HCT116 (cell line): ENCODE measurements around the gene PI4K2A. TPM values are rescaled to one million over a fixed set of nuclear protein-coding genes. Genes with fewer than 3 reads are reported as not detected.

Source experiments
- ATAC-seq: fragments of 200-7000 bp; cut with Tn5 transposase; 2 replicates; pipeline ENCODE4 v1.9.1; 2020; ENCODE audit warnings: mild to moderate bottlenecking, moderate library complexity
- BruUV-seq: library from RNA; stranded (reverse); fragments of 400-500 nt; replicated peaks from 2 replicates; lab custom pipeline; 2021; lab: Mats Ljungman, UMichigan
- CTCF ChIA-PET: fragments of 300-600 bp; sonication (Branson Sonifier 250); formaldehyde crosslinking; loops from one replicate; lab custom pipeline; 2021; ENCODE audit warnings: antibody characterized with exemption; lab: Charles Lee
- POLR2A ChIA-PET: fragments of 300-600, 350-600 bp; sonication (Branson Sonifier 250); formaldehyde crosslinking; loops from one replicate; lab custom pipeline; 2021; ENCODE audit warnings: antibody characterized with exemption; lab: Charles Lee
- RAD21 ChIA-PET, 2 experiments: fragments of 300-600 bp; sonication (Branson Sonifier 250); formaldehyde crosslinking; loops; one replicate each; lab custom pipeline; 2023; ENCODE audit warnings: low total read pairs in 2 of 2; ENCODE audit not compliant: uncharacterized antibody in 2 of 2, unreplicated experiment in 2 of 2, low non-redundant PET in 1 of 2; lab: Charles Lee
- DNase-seq: peaks from one replicate; pipeline ENCODE4 v3.0.0-alpha.2; 2010; ENCODE audit warnings: low read depth, low spot score
- H2AFZ ChIP-seq: fragments of 200-600 bp; shearing (Covaris generic), sonication (generic); 2 replicates; pipeline ENCODE4 v1.6.1; 2017; ENCODE audit warnings: low read depth, mixed run types, mixed read lengths, antibody characterized with exemption, low read length; ENCODE audit not compliant: poor library complexity, severe bottlenecking
- H3K27ac ChIP-seq: 2 replicates; pipeline ENCODE4 v1.5.1; 2012; ENCODE audit warnings: low read depth, low read length
- H3K27me3 ChIP-seq: fragments of 200-600 bp; sonication (generic); 2 replicates; pipeline ENCODE4 v1.6.1; 2016; ENCODE audit warnings: mixed run types, low read length, mixed read lengths; ENCODE audit not compliant: insufficient read depth
- H3K36me3 ChIP-seq, 2 experiments: fragments of 200-500 bp in 1 of 2; fragments of 200-600 bp in 1 of 2; sonication (Bioruptor generic) in 1 of 2; sonication (generic) in 1 of 2; 2 replicates each; pipeline versions ENCODE4 v1.5.1 to v1.6.1; 2014 to 2016; ENCODE audit warnings: low read length in 2 of 2, inconsistent platforms in 1 of 2, mixed read lengths in 1 of 2, mixed run types in 1 of 2; ENCODE audit not compliant: insufficient read depth in 2 of 2, control insufficient read depth in 1 of 2
- H3K4me1 ChIP-seq, 2 experiments: fragments of 200-600 bp in 1 of 2; sonication (generic) in 1 of 2; 2 replicates each; pipeline versions ENCODE4 v1.5.1 to v1.6.1; 2012 to 2017; ENCODE audit warnings: low read length in 2 of 2, inconsistent platforms in 1 of 2, mild to moderate bottlenecking in 1 of 2, mixed read lengths in 1 of 2, mixed run types in 1 of 2, moderate library complexity in 1 of 2; ENCODE audit not compliant: insufficient read depth in 2 of 2, control insufficient read depth in 1 of 2
- H3K4me2 ChIP-seq: fragments of 200-600 bp; sonication (generic); 2 replicates; pipeline ENCODE4 v1.6.1; 2017; ENCODE audit warnings: mixed run types, low read length, mixed read lengths
- H3K4me3 ChIP-seq, 2 experiments: fragments of 200-600 bp in 1 of 2; sonication (generic) in 1 of 2; replicated peaks in 1 of 2; 2 replicates each; pipeline ENCODE4 v1.5.1; 2011 to 2016; ENCODE audit warnings: low read length in 2 of 2, control low read depth in 1 of 2, low read depth in 1 of 2, mild to moderate bottlenecking in 1 of 2, mixed read lengths in 1 of 2, mixed run types in 1 of 2
- H3K79me2 ChIP-seq: fragments of 200-600 bp; sonication (generic); 2 replicates; pipeline ENCODE4 v1.6.1; 2017; ENCODE audit warnings: mild to moderate bottlenecking, mixed run types, low read length, moderate library complexity, mixed read lengths; ENCODE audit not compliant: insufficient read depth
- H3K9ac ChIP-seq: fragments of 200-600 bp; sonication (generic); 2 replicates; pipeline ENCODE4 v1.6.1; 2016; ENCODE audit warnings: low read length, mixed read lengths
- H3K9me2 ChIP-seq: fragments of 200-600 bp; sonication (generic), shearing (Covaris generic); 2 replicates; pipeline ENCODE4 v1.6.1; 2017; ENCODE audit warnings: mixed run types, mild to moderate bottlenecking, moderate library complexity; ENCODE audit not compliant: insufficient read depth
- H3K9me3 ChIP-seq, 2 experiments: fragments of 200-500 bp in 1 of 2; fragments of 200-600 bp in 1 of 2; sonication (Bioruptor generic) in 1 of 2; sonication (generic) in 1 of 2; 2 replicates each; pipeline ENCODE4 v1.6.1; 2014 to 2017; ENCODE audit warnings: low read length in 2 of 2, mixed read lengths in 2 of 2, inconsistent platforms in 1 of 2, low read depth in 1 of 2, mild to moderate bottlenecking in 1 of 2, mixed run types in 1 of 2, moderate library complexity in 1 of 2; ENCODE audit not compliant: control insufficient read depth in 1 of 2, insufficient read depth in 1 of 2
- H4K20me1 ChIP-seq: fragments of 200-600 bp; sonication (generic), shearing (Covaris generic); 2 replicates; pipeline ENCODE4 v1.6.1; 2017; ENCODE audit warnings: mixed run types, mild to moderate bottlenecking, moderate library complexity; ENCODE audit not compliant: insufficient read depth
- CTCF ChIP-seq, 3 experiments: fragments of 200-600 bp in 1 of 3; sonication (generic) in 1 of 3; IDR thresholded peaks in 2 of 3; conservative IDR thresholded peaks in 1 of 3; 2 replicates each; pipeline ENCODE4 v1.5.1; 2012 to 2017; ENCODE audit warnings: low read depth in 2 of 3, low read length in 2 of 3, antibody characterized with exemption in 1 of 3, borderline replicate concordance in 1 of 3, control low read depth in 1 of 3, mild to moderate bottlenecking in 1 of 3, mixed read lengths in 1 of 3, mixed run types in 1 of 3, moderate library complexity in 1 of 3; ENCODE audit not compliant: insufficient read depth in 1 of 3
- EGR1 ChIP-seq: IDR thresholded peaks from 2 replicates; pipeline ENCODE4 v1.6.1; 2012; ENCODE audit warnings: low read depth
- EZH2 ChIP-seq: fragments of 200-600 bp; sonication (generic); IDR thresholded peaks from 2 replicates; pipeline ENCODE4 v1.6.1; 2017; ENCODE audit warnings: antibody characterized with exemption, mixed run types
- FOSL1 ChIP-seq: IDR thresholded peaks from 2 replicates; pipeline ENCODE4 v1.6.1; 2012; ENCODE audit warnings: low read depth
- JUND ChIP-seq: IDR thresholded peaks from 2 replicates; pipeline ENCODE4 v1.6.1; 2012
- POLR2A ChIP-seq: IDR thresholded peaks from 2 replicates; pipeline ENCODE4 v1.7.0; 2011; ENCODE audit warnings: borderline replicate concordance; ENCODE audit not compliant: insufficient read depth, insufficient read length; ENCODE audit errors: extremely low read depth
- POLR2AphosphoS5 ChIP-seq: IDR thresholded peaks from 2 replicates; pipeline ENCODE4 v1.6.1; 2011; ENCODE audit warnings: mild to moderate bottlenecking, low read depth, low read length, moderate library complexity
- RAD21 ChIP-seq: IDR thresholded peaks from 2 replicates; pipeline ENCODE4 v1.6.1; 2012; ENCODE audit warnings: low read depth, mild to moderate bottlenecking
- SIN3A ChIP-seq: IDR thresholded peaks from 2 replicates; pipeline ENCODE4 v1.6.1; 2012; ENCODE audit warnings: low read depth
- SP1 ChIP-seq: IDR thresholded peaks from 2 replicates; pipeline ENCODE4 v1.6.1; 2012; ENCODE audit warnings: low read depth
- SRF ChIP-seq: IDR thresholded peaks from 2 replicates; pipeline ENCODE4 v1.6.1; 2012; ENCODE audit warnings: low read depth
- YY1 ChIP-seq: IDR thresholded peaks from 2 replicates; pipeline ENCODE4 v1.6.1; 2011; ENCODE audit warnings: low read length, low read depth, moderate library complexity, mild to moderate bottlenecking; ENCODE audit not compliant: insufficient replicate concordance; ENCODE audit errors: extremely low read depth
- ZBTB33 ChIP-seq: IDR thresholded peaks from 2 replicates; pipeline ENCODE4 v1.6.1; 2011; ENCODE audit warnings: mild to moderate bottlenecking, low read length, moderate library complexity; ENCODE audit not compliant: insufficient replicate concordance; ENCODE audit errors: extremely low read depth
- ZFX ChIP-seq: fragments of 450-650 bp; IDR thresholded peaks from 2 replicates; pipeline ENCODE4 v1.6.1; 2017
- ZNF274 ChIP-seq: fragments of 200-500 bp; sonication (Bioruptor generic); IDR thresholded peaks from 2 replicates; pipeline ENCODE4 v1.6.1; 2014; ENCODE audit warnings: mild to moderate bottlenecking, low read depth, low read length, inconsistent platforms
- intact Hi-C: fragments of 100-400 bp; cut with micrococcal nuclease; formaldehyde crosslinking; loops from 2 replicates; pipeline ENCODE4 v1.10.0; 2022
- total RNA-seq: library from RNA; stranded (reverse); gene quantifications from one replicate; pipeline ENCODE4 v1.2.1, GENCODE V29; 2021; ENCODE audit not compliant: unreplicated experiment

Gene PI4K2A
- total RNA-seq, 1 experiment from 2014 or later, result 20.0 TPM

- no peak for ATAC-seq
- Histone ChIP-seq H3K9me3 (no peaks in the 10 kb centered on the region), H3K27ac (no peak overlapping the region), H3K4me3 (no peak overlapping the region), H3K79me2 (no peaks in the 10 kb centered on the region), H2AFZ (no peak overlapping the region), H3K4me1 (peaks cover 7 to 11% of the 10 kb centered on the region in 2 experiments), H3K27me3 (no peaks in the 10 kb centered on the region), H3K9me2 (no peaks in the 10 kb centered on the region), H4K20me1 (no peaks in the 10 kb centered on the region), H3K9ac (no peak overlapping the region), H3K4me2 (no peak overlapping the region), H3K36me3 (no peaks in the 10 kb centered on the region)
- no peak for DNase-seq
- intact Hi-C loops, result no loop called here
- ChIA-PET POLR2A (no interaction called here), RAD21 (no interaction called here), CTCF (interaction anchor here (1.1 to 3.0 kb wide), 2 partner anchors 17 to 26 kb away, joined by 3 to 44 read pairs; no protein-coding TSS in a partner anchor)
- TF ChIP-seq POLR2AphosphoS5, result no peak
- BruUV-seq, result no TSS peak
Measured at GRCh38 chr10:97707134-97707861, 66.8 kb downstream of the PI4K2A start.

- no peaks in the 10 kb centered on the region for H3K9me3 ChIP-seq
- no peak overlapping the region for H3K4me3 ChIP-seq
- no peak for DNase-seq
- CTCF ChIA-PET, result interaction anchor here (1.1 to 3.0 kb wide), 3 partner anchors 16 to 25 kb away, joined by 3 to 44 read pairs (median 9); partner anchors contain the start of gene AVPI1
- H3K9ac ChIP-seq, result no peak overlapping the region
- no peak overlapping the region for H3K4me2 ChIP-seq
- H3K79me2 ChIP-seq, result no peaks in the 10 kb centered on the region
- RAD21 ChIA-PET, result no interaction called here
- intact Hi-C loops, result no loop called here
- no peaks in the 10 kb centered on the region for H3K36me3 ChIP-seq
- no peak overlapping the region for H3K27ac ChIP-seq
- H2AFZ ChIP-seq, result no peak overlapping the region
- no peak for ATAC-seq
- peaks cover 12 to 17% of the 10 kb centered on the region in 2 experiments for H3K4me1 ChIP-seq
- no TSS peak for BruUV-seq
- POLR2A ChIA-PET, result no interaction called here
- no peaks in the 10 kb centered on the region for H3K9me2 ChIP-seq
- H4K20me1 ChIP-seq, result no peaks in the 10 kb centered on the region
- TF ChIP-seq JUND (no peak), ZFX (no peak), CTCF (IDR thresholded peaks at IDR 0.05 in 2 of 3, conservative IDR thresholded peaks at IDR 0.05 in 1 of 3; ENCODE audit: borderline replicate concordance in 1 of 3, insufficient read depth in 1 of 3, low read depth in 2 of 3, low read length in 2 of 3) (no peak), ZBTB33 (no peak), EZH2 (no peak), ZNF274 (no peak), YY1 (no peak), SIN3A (no peak), SP1 (no peak), POLR2AphosphoS5 (no peak), SRF (no peak), EGR1 (no peak), RAD21 (no peak), FOSL1 (no peak), POLR2A (no peak)
- H3K27me3 ChIP-seq, result no peaks in the 10 kb centered on the region
Measured at GRCh38 chr10:97708167-97708566, 67.7 kb downstream of the PI4K2A start.
